Endothelial cell of umbilical vein (primary cell): ENCODE measurements around the gene IGSF5. TPM values are rescaled to one million over a fixed set of nuclear protein-coding genes. Genes with fewer than 3 reads are reported as not detected.

Experiments used
- BruUV-seq: library from RNA; stranded (reverse); fragments of 400-500 nt; replicated peaks from 2 replicates; lab custom pipeline; 2021; lab: Mats Ljungman, UMichigan
- CTCF ChIA-PET: fragments of 300-600, 350-600 bp; sonication (Branson Sonifier 250); formaldehyde crosslinking; loops from one replicate; lab custom pipeline; 2021; ENCODE audit warnings: antibody characterized with exemption, inconsistent platforms; lab: Charles Lee
- POLR2A ChIA-PET: fragments of 300-600, 350-600 bp; sonication (Branson Sonifier 250); formaldehyde crosslinking; loops from one replicate; lab custom pipeline; 2021; ENCODE audit warnings: antibody characterized with exemption, inconsistent platforms; lab: Charles Lee
- DNase-seq: peaks from one replicate; pipeline ENCODE4 v3.0.0-alpha.2; 2011; ENCODE audit warnings: low read depth, low spot score
- FAIRE-seq: peaks from 2 replicates; lab custom pipeline; 2011; peaks lifted over from hg19 to GRCh38; lab: Jason Lieb, UNC
- H2AFZ ChIP-seq: 2 replicates; pipeline ENCODE4 v1.6.0; 2012; ENCODE audit warnings: low read depth, low read length, control low read depth, inconsistent platforms
- H3K27ac ChIP-seq: 2 replicates; pipeline ENCODE4 v1.5.1; 2011; ENCODE audit warnings: low read depth, mild to moderate bottlenecking, control low read depth, low read length, moderate library complexity; ENCODE audit not compliant: insufficient read depth
- H3K27me3 ChIP-seq, 2 experiments: 2 replicates each; pipeline versions ENCODE4 v1.6.0 to v1.6.1; 2011; ENCODE audit warnings: low read length in 2 of 2, mixed read lengths in 1 of 2; ENCODE audit not compliant: control insufficient read depth in 2 of 2, insufficient read depth in 2 of 2
- H3K36me3 ChIP-seq, 2 experiments: 2 replicates in 1 of 2; 3 replicates in 1 of 2; pipeline ENCODE4 v1.5.1; 2011; ENCODE audit warnings: low read length in 2 of 2, mild to moderate bottlenecking in 1 of 2, moderate library complexity in 1 of 2; ENCODE audit not compliant: control insufficient read depth in 2 of 2, insufficient read depth in 2 of 2; ENCODE audit errors: extremely low read depth in 1 of 2
- H3K4me1 ChIP-seq: 3 replicates; pipeline ENCODE4 v1.5.1; 2011; ENCODE audit warnings: mild to moderate bottlenecking, low read length; ENCODE audit not compliant: control insufficient read depth, insufficient read depth; ENCODE audit errors: extremely low read depth
- H3K4me2 ChIP-seq: 2 replicates; pipeline ENCODE4 v1.6.1; 2011; ENCODE audit warnings: low read length, control low read depth, mixed read lengths; ENCODE audit not compliant: insufficient read depth
- H3K4me3 ChIP-seq, 3 experiments: fragments of 200-600 bp in 1 of 3; sonication (generic), shearing (Covaris generic) in 1 of 3; replicated peaks in 1 of 3; 2 replicates each; pipeline ENCODE4 v1.5.1; 2011 to 2016; ENCODE audit warnings: control low read depth in 3 of 3, low read length in 3 of 3, mild to moderate bottlenecking in 2 of 3, inconsistent platforms in 1 of 3, low read depth in 1 of 3, moderate library complexity in 1 of 3; ENCODE audit not compliant: insufficient read depth in 1 of 3
- H3K79me2 ChIP-seq: 2 replicates; pipeline ENCODE4 v1.6.0; 2012; ENCODE audit warnings: low read length, inconsistent platforms; ENCODE audit not compliant: control insufficient read depth, insufficient read depth
- H3K9ac ChIP-seq: replicated peaks from 2 replicates; pipeline ENCODE3; 2011; ENCODE audit warnings: low read length, control low read depth; ENCODE audit not compliant: insufficient read depth; ENCODE audit errors: extremely low read depth
- H3K9me1 ChIP-seq: replicated peaks from 3 replicates; pipeline ENCODE4 v1.6.0; 2011; ENCODE audit warnings: mild to moderate bottlenecking, low read length; ENCODE audit not compliant: control insufficient read depth, insufficient read depth; ENCODE audit errors: extremely low read depth
- H3K9me3 ChIP-seq: replicated peaks from 2 replicates; pipeline ENCODE4 v1.5.1; 2012; ENCODE audit warnings: low read length, inconsistent platforms; ENCODE audit not compliant: control insufficient read depth, insufficient read depth
- H4K20me1 ChIP-seq: replicated peaks from 2 replicates; pipeline ENCODE3; 2011; ENCODE audit warnings: mild to moderate bottlenecking, low read length; ENCODE audit not compliant: control insufficient read depth, insufficient read depth; ENCODE audit errors: extremely low read depth
- CTCF ChIP-seq, 2 donors: IDR thresholded peaks; 1 replicate in 1 of 2; 2 replicates in 1 of 2; pipeline ENCODE4 v1.5.1; 2011; ENCODE audit warnings: low read length in 2 of 2, mild to moderate bottlenecking in 2 of 2, moderate library complexity in 2 of 2, control low read depth in 1 of 2, inconsistent platforms in 1 of 2, low read depth in 1 of 2; ENCODE audit not compliant: insufficient read depth in 1 of 2; ENCODE audit errors: extremely low read depth in 1 of 2
- EZH2 ChIP-seq: IDR thresholded peaks from 2 replicates; pipeline ENCODE4 v1.6.1; 2012; ENCODE audit warnings: borderline replicate concordance, low read depth, mild to moderate bottlenecking, moderate library complexity, low read length, inconsistent platforms; ENCODE audit not compliant: severe bottlenecking
- FOS ChIP-seq: IDR thresholded peaks from 2 replicates; pipeline ENCODE4 v1.6.1; 2011; ENCODE audit warnings: mild to moderate bottlenecking, low read length, moderate library complexity, borderline replicate concordance; ENCODE audit not compliant: insufficient read depth
- GATA2 ChIP-seq: IDR thresholded peaks from 2 replicates; pipeline ENCODE4 v1.7.0; 2011; ENCODE audit warnings: low read depth, mild to moderate bottlenecking, moderate library complexity, mixed read lengths, low read length; ENCODE audit not compliant: insufficient read length, insufficient read depth
- JUN ChIP-seq: IDR thresholded peaks from 2 replicates; pipeline ENCODE4 v1.6.1; 2011; ENCODE audit warnings: borderline replicate concordance, low read depth; ENCODE audit not compliant: insufficient read length, insufficient read depth
- MAX ChIP-seq: IDR thresholded peaks from 2 replicates; pipeline ENCODE4 v1.6.1; 2011; ENCODE audit not compliant: insufficient read depth, insufficient read length
- MYC ChIP-seq: IDR thresholded peaks from one replicate; pipeline ENCODE4 v1.6.1; 2011; ENCODE audit warnings: mild to moderate bottlenecking, low read depth, low read length
- POLR2A ChIP-seq: IDR thresholded peaks from 2 replicates; pipeline ENCODE4 v1.6.1; 2012; ENCODE audit warnings: low read depth, mild to moderate bottlenecking, control low read depth, low read length
- POLR2AphosphoS5 ChIP-seq: IDR thresholded peaks from 2 replicates; pipeline ENCODE4 v1.6.1; 2012; ENCODE audit warnings: low read depth, mild to moderate bottlenecking, control low read depth, low read length, moderate library complexity; ENCODE audit not compliant: insufficient read depth
- dilution Hi-C: fragments of 300-500 bp; cut with MboI; formaldehyde crosslinking; loops from one replicate; pipeline ENCODE4 v1.15.0; 2019; ENCODE audit warnings: low sequenced_read_pairs; ENCODE audit not compliant: extremely low pct_ligation_motif_present
- intact Hi-C: fragments of 100-400 bp; cut with micrococcal nuclease; formaldehyde crosslinking; loops from one replicate; pipeline ENCODE4 v1.10.0; 2022
- polyA plus RNA-seq, 4 experiments: library from polyadenylated mRNA; depleted of rRNA in 3 of 4; stranded (reverse) in 3 of 4; unstranded in 1 of 4; fragments of >200 nt; gene quantifications; 2 replicates each; pipeline versions ENCODE4 v1.2.1 to v1.2.3, GENCODE V29; 2011 to 2012; ENCODE audit warnings: missing spikeins in 1 of 4
- total RNA-seq: library from RNA; stranded (reverse); gene quantifications from 2 replicates; pipeline ENCODE4 v1.2.3, GENCODE V29; 2021

IGSF5 gene
- total and polyA plus RNA-seq, 2 donors (not counting 3 experiments of a cell fraction or from before 2014, with no cell fraction given) = not detected

- dilution Hi-C loops (no loop called here), intact Hi-C loops (loop anchor here (1.0 to 5.0 kb wide), 2 partner anchors 599 to 1281 kb away; no protein-coding TSS in a partner anchor)
- H3K27me3 ChIP-seq = no peaks in the 10 kb centered on the region
- FAIRE-seq (peak; percentile 75), DNase-seq (peak; percentile 70)
- POLR2A ChIA-PET = no interaction called here
- H3K27ac ChIP-seq = no peak overlapping the region
- peak overlapping the region; percentile 25 for H2AFZ ChIP-seq
- H3K4me2 ChIP-seq = no peak overlapping the region
- H3K9me3 ChIP-seq = no peaks in the 10 kb centered on the region
- H3K9me1 ChIP-seq = no peaks in the 10 kb centered on the region
- H3K36me3 ChIP-seq = no peaks in the 10 kb centered on the region
- no peak overlapping the region for H3K4me3 ChIP-seq
- BruUV-seq = no TSS peak
- no peaks in the 10 kb centered on the region for H4K20me1 ChIP-seq
- no peak overlapping the region for H3K9ac ChIP-seq
- CTCF ChIA-PET = no interaction called here
- TF ChIP-seq GATA2 = no peak
- peak; percentile 65 to 72 for TF ChIP-seq CTCF (IDR thresholded peaks at IDR 0.05; ENCODE audit: extremely low read depth in 1 of 2, insufficient read depth in 1 of 2, low read depth in 1 of 2, low read length in 2 of 2)
- H3K79me2 ChIP-seq = no peaks in the 10 kb centered on the region
- H3K4me1 ChIP-seq = no peaks in the 10 kb centered on the region
These were observed 43.4 kb downstream of the IGSF5 start for GRCh38 chr21:39788383-39788782.

- BruUV-seq = no TSS peak
These were observed 51.5 kb downstream of the IGSF5 start for GRCh38 chr21:39796466-39796865.

More at GRCh38 chr21:39796466-39796865, 51.5 kb downstream of the IGSF5 start:
- Histone ChIP-seq H3K27me3 (no peaks in the 10 kb centered on the region), H3K9me3 (no peaks in the 10 kb centered on the region), H3K27ac (no peak overlapping the region), H3K36me3 (no peaks in the 10 kb centered on the region), H3K4me3 (no peak overlapping the region), H2AFZ (no peak overlapping the region), H3K4me1 (no peaks in the 10 kb centered on the region), H3K4me2 (no peak overlapping the region), H4K20me1 (no peaks in the 10 kb centered on the region), H3K9ac (no peak overlapping the region), H3K79me2 (no peaks in the 10 kb centered on the region), H3K9me1 (no peaks in the 10 kb centered on the region)
- TF ChIP-seq JUN (no peak), MAX (no peak), POLR2A (no peak), FOS (no peak), CTCF (IDR thresholded peaks at IDR 0.05; ENCODE audit: extremely low read depth in 1 of 2, insufficient read depth in 1 of 2, low read depth in 1 of 2, low read length in 2 of 2) (no peak), EZH2 (no peak), POLR2AphosphoS5 (no peak), MYC (no peak), GATA2 (no peak)
- no peak for FAIRE-seq
- CTCF ChIA-PET = no interaction called here
- dilution Hi-C loops = no loop called here
- intact Hi-C loops = no loop called here
- POLR2A ChIA-PET = no interaction called here
- DNase-seq = no peak
